K562 (cell line): Measurements from ENCODE around the gene KCNJ8. TPM values are rescaled to one million over a fixed set of nuclear protein-coding genes. Genes with fewer than 3 reads are reported as not detected.

ENCODE experiments used
- ATAC-seq: fragments of 200-7000 bp; cut with Tn5 transposase; 3 replicates; pipeline ENCODE4 v1.9.1; 2020; ENCODE audit warnings: moderate library complexity
- BruUV-seq: library from RNA; stranded (reverse); fragments of 400-500 nt; replicated peaks from 2 replicates; lab custom pipeline; 2021; lab: Mats Ljungman, UMichigan
- CTCF ChIA-PET: fragments of 300-600 bp; formaldehyde crosslinking; extraction: SDS; loops from one replicate; lab custom pipeline; 2021; ENCODE audit warnings: low intra/inter-chr PET ratio; lab: Yijun Ruan, JAX
- POLR2A ChIA-PET: fragments of 300-600, 350-650 bp; sonication (Branson Sonifier 250); formaldehyde crosslinking; extraction: SDS; loops from one replicate; lab custom pipeline; 2021; ENCODE audit warnings: antibody characterized with exemption, inconsistent platforms; lab: Yijun Ruan, JAX
- DNase-seq, 4 experiments: peaks; one replicate each; pipeline versions ENCODE4 v3.0.0 to v3.0.0-alpha.2; 2011 to 2018; ENCODE audit warnings: low spot score in 3 of 4, mixed read lengths in 3 of 4; ENCODE audit errors: extremely low read depth in 1 of 4
- FAIRE-seq: peaks from 2 replicates; lab custom pipeline; 2011; peaks lifted over from hg19 to GRCh38; lab: Jason Lieb, UNC
- H2AFZ ChIP-seq: 2 replicates; pipeline ENCODE4 v1.6.0; 2011; ENCODE audit warnings: low read depth, low read length, control low read depth, inconsistent platforms
- H3K27ac ChIP-seq: fragments of 200-600 bp; 3 replicates; pipeline ENCODE4 v1.8.0; 2011; ENCODE audit warnings: low read depth, mild to moderate bottlenecking, control low read depth, inconsistent platforms, low read length, moderate library complexity, mixed read lengths; ENCODE audit errors: extremely low read depth
- H3K27me3 ChIP-seq, 2 experiments: fragments of 300-600 bp in 1 of 2; 2 replicates in 1 of 2; 3 replicates in 1 of 2; pipeline versions ENCODE4 v1.6.0 to v1.8.0; 2011; ENCODE audit warnings: inconsistent platforms in 2 of 2, low read length in 2 of 2, mild to moderate bottlenecking in 1 of 2, mixed read lengths in 1 of 2, moderate library complexity in 1 of 2; ENCODE audit not compliant: control insufficient read depth in 2 of 2, insufficient read depth in 2 of 2
- H3K36me3 ChIP-seq: fragments of 300-600 bp; 3 replicates; pipeline ENCODE4 v1.8.0; 2011; ENCODE audit warnings: mild to moderate bottlenecking, low read length, inconsistent platforms; ENCODE audit not compliant: control insufficient read depth, insufficient read depth
- H3K4me1 ChIP-seq, 2 experiments: fragments of 200-600 bp in 1 of 2; replicated peaks in 1 of 2; 2 replicates in 1 of 2; 3 replicates in 1 of 2; pipeline versions ENCODE4 v1.5.1 to v1.8.0; 2011; ENCODE audit warnings: inconsistent platforms in 2 of 2, low read length in 2 of 2, mild to moderate bottlenecking in 1 of 2, mixed read lengths in 1 of 2, moderate library complexity in 1 of 2; ENCODE audit not compliant: control insufficient read depth in 2 of 2, insufficient read depth in 2 of 2
- H3K4me2 ChIP-seq: 2 replicates; pipeline ENCODE4 v1.6.1; 2011; ENCODE audit warnings: low read length, control low read depth, inconsistent platforms, mixed read lengths; ENCODE audit not compliant: insufficient read depth
- H3K4me3 ChIP-seq: fragments of 200-600 bp; sonication (generic), shearing (Covaris generic); 2 replicates; pipeline ENCODE4 v1.5.1; 2016; ENCODE audit warnings: control low read depth, inconsistent platforms
- H3K79me2 ChIP-seq: fragments of 200-600 bp; 3 replicates; pipeline ENCODE4 v1.8.0; 2011; ENCODE audit warnings: low read length, inconsistent platforms; ENCODE audit not compliant: control insufficient read depth, insufficient read depth
- H3K9ac ChIP-seq, 2 experiments: 2 replicates each; pipeline versions ENCODE4 v1.6.0 to v1.6.1; 2011; ENCODE audit warnings: low read depth in 2 of 2, low read length in 2 of 2, control low read depth in 1 of 2, inconsistent platforms in 1 of 2, mild to moderate bottlenecking in 1 of 2, mixed read lengths in 1 of 2; ENCODE audit not compliant: insufficient read depth in 1 of 2
- H3K9me1 ChIP-seq: one replicate; pipeline ENCODE4 v1.6.0; 2011; ENCODE audit warnings: inconsistent platforms, mild to moderate bottlenecking, low read length, moderate library complexity; ENCODE audit not compliant: control insufficient read depth, insufficient read depth
- H3K9me3 ChIP-seq: replicated peaks from 2 replicates; pipeline ENCODE4 v1.5.1; 2011; ENCODE audit warnings: low read depth, low read length, inconsistent platforms; ENCODE audit not compliant: control insufficient read depth, insufficient read depth
- H4K20me1 ChIP-seq: replicated peaks from 2 replicates; pipeline ENCODE4 v1.6.1; 2011; ENCODE audit warnings: low read length, inconsistent platforms, mixed read lengths; ENCODE audit not compliant: control insufficient read depth, insufficient read depth
- DPF2 ChIP-seq: fragments of 450-650 bp; IDR thresholded peaks from 2 replicates; pipeline ENCODE4 v1.6.1; 2016
- EP300 ChIP-seq: IDR thresholded peaks from 2 replicates; pipeline ENCODE4 v1.6.1; 2012; ENCODE audit warnings: low read length, improper control_type of control experiment
- HLTF ChIP-seq: fragments of 450-650 bp; IDR thresholded peaks from 2 replicates; pipeline ENCODE4 v1.6.1; 2016
- JUND ChIP-seq, 2 experiments: IDR thresholded peaks; 2 replicates in 1 of 2; 3 replicates in 1 of 2; pipeline ENCODE4 v1.6.1; 2011; ENCODE audit warnings: borderline replicate concordance in 2 of 2, low read depth in 2 of 2, low read length in 2 of 2, improper control_type of control experiment in 1 of 2, missing biosample characterization in 1 of 2, missing genetic modification characterization in 1 of 2, missing genetic modification reagents in 1 of 2
- RBM15 ChIP-seq: fragments of 200-400 bp; formaldehyde crosslinking; IDR thresholded peaks from 2 replicates; pipeline ENCODE4 v1.6.1; 2018; ENCODE audit warnings: mild to moderate bottlenecking, low read length, moderate library complexity; ENCODE audit not compliant: insufficient read depth
- SOX6 ChIP-seq: fragments of 450-650 bp; IDR thresholded peaks from 2 replicates; pipeline ENCODE4 v1.6.1; 2014; ENCODE audit warnings: mild to moderate bottlenecking
- ZNF512 ChIP-seq: IDR thresholded peaks from 2 replicates; pipeline ENCODE4 v1.6.1; 2016; ENCODE audit warnings: missing genetic modification characterization, missing compliant biosample characterization
- ZNF695 ChIP-seq: fragments of 450-650 bp; formaldehyde crosslinking; IDR thresholded peaks from 2 replicates; pipeline ENCODE4 v1.4.0; 2020; ENCODE audit warnings: mild to moderate bottlenecking, moderate library complexity
- WGBS: fragments of 100-300 bp; shearing (Covaris generic); methylation state at CpG from one replicate; pipeline ENCODE4 v1.1.6; 2016; ENCODE audit warnings: low coverage, mixed read lengths; ENCODE audit not compliant: insufficient coverage; ENCODE audit errors: missing lambda C conversion rate; 5-methylcytosine and 5-hydroxymethylcytosine counted together
- in situ Hi-C: fragments of 300-500 bp; cut with MboI; formaldehyde crosslinking; loops from 4 replicates; pipeline ENCODE4 v1.15.0; 2018; ENCODE audit warnings: inconsistent platforms, mixed read lengths
- intact Hi-C: fragments of 100-400 bp; cut with micrococcal nuclease; formaldehyde crosslinking; loops from 2 replicates; pipeline ENCODE4 v1.14.2; 2022
- polyA plus RNA-seq, 8 experiments: library from polyadenylated mRNA; depleted of rRNA in 4 of 8; stranded (reverse) in 5 of 8; unstranded in 3 of 8; fragments of >200 nt; fragmentation: Nextera tagmentation in 2 of 8; fragmentation: Illumina TruSeq in 1 of 8; extraction: Ambion mirVana in 2 of 8; extraction: Trizol in 1 of 8; gene quantifications; 2 replicates each; pipeline versions ENCODE4 v1.2.1 to v1.2.3, GENCODE V29; 2011 to 2014; ENCODE audit warnings: inconsistent platforms in 1 of 8, missing spikeins in 1 of 8
- total RNA-seq, 7 experiments: library from RNA; depleted of rRNA in 6 of 7; stranded (reverse); fragments of >200 nt in 6 of 7; fragmentation: Illumina TruSeq in 2 of 7; extraction: Trizol in 2 of 7; gene quantifications; 2 replicates each; pipeline versions ENCODE4 v1.2.1 to v1.2.3, GENCODE V29; 2011 to 2021; ENCODE audit warnings: low replicate concordance in 1 of 7
- TF ChIP-seq, protein P1 (sequence below): fragments of 250-450 bp; sonication (Bioruptor Pico); IDR thresholded peaks from 2 replicates; pipeline ENCODE4 v1.4.0; 2020

Gene KCNJ8
- total and polyA plus RNA-seq, 9 of the 15 experiments (the other 6 are each of a cell fraction or from before 2014, with no cell fraction given), result 0.28 to 3.6 (median 1.1) TPM

- TF ChIP-seq, protein P1, sequence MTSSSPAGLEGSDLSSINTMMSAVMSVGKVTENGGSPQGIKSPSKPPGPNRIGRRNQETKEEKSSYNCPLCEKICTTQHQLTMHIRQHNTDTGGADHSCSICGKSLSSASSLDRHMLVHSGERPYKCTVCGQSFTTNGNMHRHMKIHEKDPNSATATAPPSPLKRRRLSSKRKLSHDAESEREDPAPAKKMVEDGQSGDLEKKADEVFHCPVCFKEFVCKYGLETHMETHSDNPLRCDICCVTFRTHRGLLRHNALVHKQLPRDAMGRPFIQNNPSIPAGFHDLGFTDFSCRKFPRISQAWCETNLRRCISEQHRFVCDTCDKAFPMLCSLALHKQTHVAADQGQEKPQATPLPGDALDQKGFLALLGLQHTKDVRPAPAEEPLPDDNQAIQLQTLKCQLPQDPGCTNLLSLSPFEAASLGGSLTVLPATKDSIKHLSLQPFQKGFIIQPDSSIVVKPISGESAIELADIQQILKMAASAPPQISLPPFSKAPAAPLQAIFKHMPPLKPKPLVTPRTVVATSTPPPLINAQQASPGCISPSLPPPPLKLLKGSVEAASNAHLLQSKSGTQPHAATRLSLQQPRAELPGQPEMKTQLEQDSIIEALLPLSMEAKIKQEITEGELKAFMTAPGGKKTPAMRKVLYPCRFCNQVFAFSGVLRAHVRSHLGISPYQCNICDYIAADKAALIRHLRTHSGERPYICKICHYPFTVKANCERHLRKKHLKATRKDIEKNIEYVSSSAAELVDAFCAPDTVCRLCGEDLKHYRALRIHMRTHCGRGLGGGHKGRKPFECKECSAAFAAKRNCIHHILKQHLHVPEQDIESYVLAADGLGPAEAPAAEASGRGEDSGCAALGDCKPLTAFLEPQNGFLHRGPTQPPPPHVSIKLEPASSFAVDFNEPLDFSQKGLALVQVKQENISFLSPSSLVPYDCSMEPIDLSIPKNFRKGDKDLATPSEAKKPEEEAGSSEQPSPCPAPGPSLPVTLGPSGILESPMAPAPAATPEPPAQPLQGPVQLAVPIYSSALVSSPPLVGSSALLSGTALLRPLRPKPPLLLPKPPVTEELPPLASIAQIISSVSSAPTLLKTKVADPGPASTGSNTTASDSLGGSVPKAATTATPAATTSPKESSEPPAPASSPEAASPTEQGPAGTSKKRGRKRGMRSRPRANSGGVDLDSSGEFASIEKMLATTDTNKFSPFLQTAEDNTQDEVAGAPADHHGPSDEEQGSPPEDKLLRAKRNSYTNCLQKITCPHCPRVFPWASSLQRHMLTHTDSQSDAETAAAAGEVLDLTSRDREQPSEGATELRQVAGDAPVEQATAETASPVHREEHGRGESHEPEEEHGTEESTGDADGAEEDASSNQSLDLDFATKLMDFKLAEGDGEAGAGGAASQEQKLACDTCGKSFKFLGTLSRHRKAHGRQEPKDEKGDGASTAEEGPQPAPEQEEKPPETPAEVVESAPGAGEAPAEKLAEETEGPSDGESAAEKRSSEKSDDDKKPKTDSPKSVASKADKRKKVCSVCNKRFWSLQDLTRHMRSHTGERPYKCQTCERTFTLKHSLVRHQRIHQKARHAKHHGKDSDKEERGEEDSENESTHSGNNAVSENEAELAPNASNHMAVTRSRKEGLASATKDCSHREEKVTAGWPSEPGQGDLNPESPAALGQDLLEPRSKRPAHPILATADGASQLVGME (CRISPR knock-in tag), result no peak
- TF ChIP-seq HLTF, result no peak
Measured at GRCh38 chr12:21776175-21776574, 1.7 kb upstream of the KCNJ8 start (continued).

DNA sequence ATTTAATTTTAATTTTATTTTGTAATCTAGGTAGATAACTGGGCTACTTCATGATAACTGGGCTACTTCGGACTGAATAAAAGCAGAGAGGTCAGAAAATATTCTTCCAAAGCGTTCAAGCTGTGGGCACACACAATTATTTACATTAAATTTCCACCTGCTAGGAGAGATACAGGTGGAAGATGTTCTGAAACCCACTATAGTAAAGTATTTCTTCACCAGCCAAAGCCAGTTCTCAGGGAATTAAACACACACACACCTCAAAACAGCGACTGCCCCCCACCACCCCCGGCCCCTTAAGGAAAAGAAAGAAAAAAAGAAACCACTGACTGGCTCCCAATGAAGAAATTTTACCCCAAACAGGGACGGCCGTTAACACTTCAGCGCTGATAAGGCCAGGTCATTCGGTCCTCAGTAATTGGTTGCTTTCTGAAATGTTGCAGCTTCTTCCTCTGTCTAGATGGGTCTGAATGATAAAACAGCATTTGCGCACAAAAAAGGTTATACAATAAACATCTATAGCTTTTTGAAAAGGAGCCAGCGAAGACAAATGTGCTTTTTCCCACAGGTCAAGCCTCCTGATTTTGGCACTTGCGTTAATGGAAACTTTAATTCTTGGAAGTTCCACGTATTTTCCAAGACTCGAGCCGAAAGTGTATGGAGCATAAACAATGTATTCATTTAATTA lies 771 bp upstream of the KCNJ8 start:
- intact Hi-C loops, result no loop called here
- peak in 2 of 4 experiments; percentile 27 to 51 for DNase-seq
- TF ChIP-seq ZNF695 (CRISPR knock-in tag) (no peak), EP300 (0 out of 2 replicates have a peak, but pooled peaks have one; percentile 17), RBM15 (no peak), JUND (IDR thresholded peaks at IDR 0.05; ENCODE audit: borderline replicate concordance, low read depth, low read length) (no peak), JUND (tag; IDR thresholded peaks at IDR 0.05; ENCODE audit: borderline replicate concordance, low read depth, low read length) (0 out of 3 replicates have a peak, but pooled peaks have one; percentile 26), SOX6 (peak; percentile 21; the same call in 1 of the 2 replicates), DPF2 (0 out of 2 replicates have a peak, but pooled peaks have one; percentile 25), ZNF512 (no peak)
- TF ChIP-seq, all 486 proteins: peak for 4
- H3K27ac ChIP-seq, result peak overlapping the region; percentile 78
- H3K9me1 ChIP-seq, result no peaks in the 10 kb centered on the region
- H3K9me3 ChIP-seq, result no peaks in the 10 kb centered on the region
- H3K27me3 ChIP-seq, result no peaks in the 10 kb centered on the region; a peak in 1 of 5 replicates
- H3K79me2 ChIP-seq, result peaks cover 5% of the 10 kb centered on the region; the same call in 2 of the 3 replicates
- ChIA-PET POLR2A (interaction anchor here (0.7 to 1.3 kb wide), 4 partner anchors 9 to 390 kb away, joined by 3 to 5 read pairs (median 3); no protein-coding TSS in a partner anchor), CTCF (no interaction called here)
- H3K4me1 ChIP-seq, result peaks cover 0 to 8% of the 10 kb centered on the region in 2 experiments; a peak in 3 of 5 replicates
- H3K4me3 ChIP-seq, result peak overlapping the region; percentile 47
- BruUV-seq, result TSS peak; percentile 72
- H3K9ac ChIP-seq, result peak overlapping the region in 1 of 2 experiments; percentile 63; a peak in 3 of 4 replicates
- in situ Hi-C loops, result no loop called here
- no peaks in the 10 kb centered on the region for H4K20me1 ChIP-seq
- peak; percentile 64 for FAIRE-seq
- H2AFZ ChIP-seq, result peak overlapping the region; percentile 61
- peak overlapping the region; percentile 43 for H3K4me2 ChIP-seq
- H3K36me3 ChIP-seq, result no peaks in the 10 kb centered on the region; the same call in 2 of the 3 replicates
- ATAC-seq, result peak; percentile 69
- WGBS, result 3% methylated on average over 13 of the region's 14 CpGs
